ENCODE measurements around the gene NEXMIF.
"Not testable (repeated sequence)": the region's sequence is repeated elsewhere in the genome, so short reads cannot be mapped to it uniquely, and the experiment has no call there.

Gene NEXMIF

GRCh38 chrX:74925225-74926088 lies at the start of gene NEXMIF:
NEXMIF (minus strand) TSS chrX:74925452.
- peak; percentile 4 for DNase-seq

DNA sequence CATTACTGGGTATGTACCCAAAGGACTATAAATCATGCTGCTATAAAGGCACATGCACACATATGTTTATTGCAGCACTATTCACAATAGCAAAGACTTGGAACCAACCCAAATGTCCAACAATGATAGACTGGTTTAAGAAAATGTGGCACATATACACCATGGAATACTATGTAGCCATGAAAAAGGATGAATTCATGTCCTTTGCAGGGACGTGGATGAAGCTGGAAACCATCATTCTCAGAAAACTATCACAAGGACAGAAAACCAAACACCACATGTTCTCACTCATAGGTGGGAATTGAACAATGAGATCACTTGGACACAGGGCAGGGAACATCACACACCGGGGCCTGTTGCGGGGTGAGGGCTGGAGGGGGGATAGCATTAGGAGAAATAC lies 36.7 kb upstream of the NEXMIF start:
- not testable (repeated sequence) for DNase-seq

- no peak for DNase-seq
These were observed 24.5 kb upstream of the NEXMIF start for GRCh38 chrX:74949717-74950116.

GRCh38 chrX:74940414-74940813 lies 15.2 kb upstream of the NEXMIF start:
- DNase-seq = no peak

DNA sequence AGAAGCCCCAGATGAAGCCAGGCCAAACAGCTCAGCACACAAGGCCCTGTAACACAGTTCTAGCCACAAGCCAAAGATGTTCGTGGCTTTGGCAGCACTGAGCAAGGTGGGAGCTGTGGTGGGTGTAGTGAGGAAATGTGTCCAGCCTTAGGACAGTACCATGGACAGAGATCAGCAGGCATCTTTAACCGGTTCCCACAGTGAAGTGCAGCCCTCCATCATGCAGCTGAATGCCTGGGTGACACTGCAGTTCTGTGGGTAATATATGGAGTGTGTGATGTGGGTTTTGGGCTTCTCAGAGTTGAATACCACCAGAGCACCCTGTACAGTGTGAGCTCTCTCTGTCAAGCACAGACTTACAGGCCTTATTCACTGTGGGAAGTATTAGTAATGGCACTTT lies 6.0 kb upstream of the NEXMIF start:
- no peak for DNase-seq

GRCh38 chrX:74924449-74925224 lies 615 bp downstream of the NEXMIF start:
- no peak for DNase-seq

GRCh38 chrX:74923942-74924448 lies 1.3 kb downstream of the NEXMIF start:
- no peak for DNase-seq

DNA sequence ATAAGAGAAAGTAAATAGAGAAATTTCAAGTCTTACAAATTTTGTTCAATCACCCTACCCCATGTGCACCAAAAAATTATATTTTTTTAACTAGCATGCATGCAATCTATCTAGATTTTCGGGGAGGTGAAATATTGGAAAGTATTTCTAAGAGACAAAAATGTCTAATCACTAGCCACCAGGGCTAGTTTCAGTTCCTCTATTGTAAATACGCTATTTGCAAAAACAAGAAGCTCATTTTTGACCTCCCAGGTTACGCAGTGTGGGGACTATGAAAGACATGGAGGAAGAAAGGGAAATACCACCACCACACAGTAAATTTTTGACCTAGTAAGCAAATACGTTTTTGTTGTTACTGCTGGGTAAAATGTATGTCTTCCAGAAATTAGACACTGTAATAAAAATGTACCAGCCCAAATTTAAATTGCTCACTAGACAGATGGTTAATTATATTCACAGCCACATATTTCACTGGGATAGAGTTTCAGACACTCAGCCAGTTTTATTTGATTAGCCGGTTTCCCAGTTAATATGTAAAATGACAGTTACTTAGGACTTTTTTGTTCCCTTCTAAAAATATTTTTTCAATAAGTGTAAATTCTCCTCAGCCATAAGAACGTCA lies 2.2 kb downstream of the NEXMIF start:
- DNase-seq = no peak

GRCh38 chrX:74911494-74911893 lies 13.8 kb downstream of the NEXMIF start:
- no peak for DNase-seq

DNA sequence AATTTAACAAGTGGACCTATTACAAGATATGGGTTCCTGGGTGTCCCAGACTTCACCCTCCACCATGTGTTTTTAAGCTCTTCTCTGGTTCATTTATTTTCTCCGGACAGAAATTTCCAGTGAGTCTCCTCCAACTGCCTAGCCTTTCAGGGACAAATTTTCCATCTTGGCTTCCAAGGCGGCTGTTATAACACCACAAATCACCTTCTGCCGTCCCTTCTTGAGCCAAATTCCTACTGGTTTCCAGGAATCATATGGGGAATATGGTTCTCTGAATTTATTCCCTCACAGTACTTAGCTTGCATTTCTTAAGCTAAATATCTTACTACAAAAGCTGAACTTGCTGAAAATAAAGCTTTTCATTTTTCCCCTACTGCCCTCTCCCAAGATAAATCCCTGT lies 18.8 kb downstream of the NEXMIF start:
- DNase-seq = no peak

DNA sequence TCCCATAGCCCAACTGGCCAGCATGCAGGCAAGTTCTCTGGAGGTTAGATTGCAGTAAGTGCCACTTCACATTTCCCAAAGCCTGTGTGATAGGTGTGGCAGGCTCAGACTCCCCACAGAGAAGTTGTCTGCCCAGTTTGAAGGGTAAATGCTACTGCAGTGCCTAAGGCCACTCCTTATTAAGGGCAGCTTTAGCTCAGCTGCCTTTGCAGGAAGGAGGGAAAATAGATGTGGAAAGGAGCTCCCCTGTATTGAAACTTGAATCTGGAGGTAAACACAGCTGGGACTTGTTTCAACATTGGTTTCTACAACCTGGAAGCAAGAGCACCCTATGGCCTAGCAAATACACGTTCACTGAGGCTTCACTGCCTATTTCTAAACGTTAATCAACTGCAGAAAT lies 22.4 kb downstream of the NEXMIF start:
- DNase-seq = no peak

GRCh38 chrX:74892561-74892960 lies 32.7 kb downstream of the NEXMIF start:
- no peak for DNase-seq

- DNase-seq = no peak
These were observed 34.4 kb downstream of the NEXMIF start for GRCh38 chrX:74890676-74891430.

DNA sequence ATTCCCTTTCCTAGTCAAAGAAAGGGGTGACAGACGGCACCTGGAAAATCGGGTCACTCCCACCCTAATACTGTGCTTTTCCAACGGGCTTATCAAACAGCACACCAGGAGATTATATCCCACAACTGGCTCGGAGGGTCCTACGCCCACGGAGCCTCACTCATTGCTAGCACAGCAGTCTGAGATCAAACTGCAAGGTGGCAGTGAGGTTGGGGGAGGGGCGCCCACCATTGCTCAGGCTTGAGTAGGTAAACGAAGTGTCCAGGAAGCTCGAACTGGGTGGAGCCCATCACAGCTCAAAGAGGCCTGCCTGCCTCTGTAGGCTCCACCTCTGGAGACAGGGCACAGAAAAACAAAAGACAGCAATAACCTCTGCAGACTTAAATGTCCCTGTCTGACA lies 42.9 kb downstream of the NEXMIF start:
- not testable (repeated sequence) for DNase-seq

DNA sequence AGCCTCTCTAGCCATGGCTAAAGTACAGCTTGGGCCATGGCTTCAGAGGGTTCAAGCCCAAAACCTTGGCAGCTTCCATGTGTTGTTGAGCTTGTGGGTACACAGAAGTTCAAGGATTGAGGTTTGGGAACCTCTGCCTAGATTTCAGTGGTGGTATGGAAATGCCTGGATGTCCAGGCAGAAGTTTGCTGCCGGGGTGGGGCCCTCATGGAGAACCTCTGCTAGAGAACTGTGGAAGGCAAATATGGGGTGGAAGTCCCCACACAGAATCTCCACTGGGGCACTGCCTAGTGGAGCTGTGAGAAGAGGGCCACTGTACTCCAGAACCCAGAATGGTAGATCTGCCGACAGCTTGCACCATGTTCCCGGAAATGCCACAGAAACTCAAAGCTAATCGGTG lies 59.5 kb downstream of the NEXMIF start:
- no peak for DNase-seq

GRCh38 chrX:74853255-74853654 lies 72.0 kb downstream of the NEXMIF start:
- no peak for DNase-seq

- DNase-seq = no peak
These were observed 89.7 kb downstream of the NEXMIF start for GRCh38 chrX:74835566-74835965.

DNA sequence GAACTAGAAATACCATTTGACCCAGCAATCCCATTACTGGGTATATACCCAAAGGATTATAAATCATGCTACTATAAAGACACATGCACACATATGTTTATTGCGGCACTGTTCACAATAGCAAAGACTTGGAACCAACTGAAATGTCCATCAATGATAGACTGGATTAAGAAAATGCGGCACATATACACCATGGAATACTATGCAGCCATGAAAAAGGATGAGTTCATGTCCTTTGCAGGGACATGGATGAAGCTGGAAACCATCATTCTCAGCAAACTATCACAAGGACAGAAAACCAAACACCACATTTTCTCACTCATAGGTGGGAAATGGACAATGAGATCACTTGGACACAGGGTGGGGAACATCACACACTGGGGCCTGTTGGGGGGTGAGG lies 105.5 kb downstream of the NEXMIF start:
- DNase-seq = not testable (repeated sequence)

DNA sequence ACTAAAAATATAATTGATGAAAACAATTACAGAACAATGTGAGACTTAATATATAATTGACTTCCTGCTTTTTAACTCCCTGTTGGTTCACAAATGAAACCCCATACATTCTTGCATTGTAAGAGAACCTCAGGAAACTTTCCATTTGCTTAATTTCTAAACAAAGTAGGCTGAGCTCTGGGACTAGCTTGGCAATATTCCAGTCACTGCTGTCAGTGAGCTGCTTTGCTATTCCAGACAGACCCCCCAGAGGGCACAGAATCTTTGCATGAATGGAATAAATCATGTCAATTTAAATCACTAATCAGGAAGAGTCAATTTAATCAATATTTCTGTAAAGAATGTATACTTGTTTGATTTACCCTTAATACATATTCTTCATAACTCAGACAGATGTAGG lies 110.6 kb downstream of the NEXMIF start:
- no peak for DNase-seq

GRCh38 chrX:74804574-74804973 lies 120.7 kb downstream of the NEXMIF start:
- no peak for DNase-seq

DNA sequence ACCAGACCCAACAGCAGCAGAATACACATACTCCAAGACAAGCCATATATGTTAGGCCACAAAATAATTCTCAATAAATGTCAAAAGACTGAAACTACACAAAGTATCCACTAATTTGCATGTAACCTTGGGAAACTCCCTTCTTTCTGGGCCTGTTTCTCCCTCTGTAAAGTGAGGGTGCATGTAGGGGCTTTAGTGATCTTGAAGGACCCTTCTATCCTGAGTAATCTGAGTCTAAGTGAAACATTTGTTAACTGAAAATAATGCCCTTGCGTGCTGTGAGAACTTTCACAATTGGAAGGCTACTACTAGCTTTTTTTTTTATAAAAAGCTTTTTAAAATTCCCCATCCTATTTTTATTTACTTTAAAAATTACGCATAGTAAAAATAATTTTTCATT lies 125.2 kb downstream of the NEXMIF start:
- DNase-seq = no peak

DNA sequence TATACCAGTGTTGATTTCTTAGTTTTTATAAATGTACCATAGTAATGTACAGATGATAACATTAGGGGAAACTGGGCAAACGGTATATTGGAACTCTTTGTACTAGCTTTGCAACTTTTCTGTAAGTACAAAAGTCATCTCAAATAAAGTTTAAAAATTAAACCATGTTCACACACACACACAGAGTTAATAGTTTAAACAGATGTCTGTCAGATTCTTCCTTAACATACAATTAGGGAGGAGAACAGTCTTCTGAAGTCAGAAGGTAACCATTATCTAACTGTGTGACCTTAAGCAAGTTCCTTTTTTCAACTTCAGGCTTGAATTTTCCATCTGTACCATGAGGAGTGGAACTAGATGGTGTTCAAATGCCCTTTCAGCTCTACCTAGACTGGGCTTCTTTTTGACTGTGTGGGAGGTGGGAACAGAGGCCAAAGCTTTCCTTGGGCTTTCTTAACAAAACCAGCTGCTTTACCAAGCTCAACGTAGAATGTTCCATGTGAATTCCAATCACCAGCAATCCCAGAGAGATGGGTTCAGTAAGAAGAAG lies 127.8 kb downstream of the NEXMIF start:
- DNase-seq = no peak

All from T1000 (cell line).